H7 (cell line): Measurements from ENCODE around the gene SCN1A. TPM values are rescaled to one million over a fixed set of nuclear protein-coding genes. Genes with fewer than 3 reads are reported as not detected.
"Not testable (repeated sequence)": the region's sequence is repeated elsewhere in the genome, so short reads cannot be mapped to it uniquely, and the experiment has no call there.

Experiments
- DNase-seq: peaks from one replicate; pipeline ENCODE4 v3.0.0; 2012
- H3K27me3 ChIP-seq: 2 replicates; pipeline ENCODE4 v1.6.0; 2011; ENCODE audit warnings: mild to moderate bottlenecking, low read length; ENCODE audit not compliant: control insufficient read depth, insufficient read depth
- H3K36me3 ChIP-seq: replicated peaks from 2 replicates; pipeline ENCODE4 v1.5.1; 2011; ENCODE audit warnings: low read length; ENCODE audit not compliant: control insufficient read depth, insufficient read depth
- H3K4me3 ChIP-seq: 2 replicates; pipeline ENCODE4 v1.5.1; 2011; ENCODE audit warnings: low read depth, mild to moderate bottlenecking, control low read depth, low read length, moderate library complexity; ENCODE audit not compliant: insufficient read depth
- total RNA-seq: library from RNA; depleted of rRNA; stranded (reverse); fragments of >200 nt; shearing (Covaris generic); gene quantifications from 2 replicates; pipeline ENCODE4 v1.2.3, GENCODE V29; 2014

The SCN1A gene
- total RNA-seq, 1 experiment from 2014 or later, result 0.10 TPM

- no peak overlapping the region for H3K4me3 ChIP-seq
- H3K27me3 ChIP-seq, result no peaks in the 10 kb centered on the region
- no peaks in the 10 kb centered on the region for H3K36me3 ChIP-seq
- no peak for DNase-seq
These were observed 110.6 kb downstream of the SCN1A start for GRCh38 chr2:166017208-166017607.

- no peak for DNase-seq
- H3K4me3 ChIP-seq, result no peak overlapping the region
- H3K27me3 ChIP-seq, result no peaks in the 10 kb centered on the region
- no peaks in the 10 kb centered on the region for H3K36me3 ChIP-seq
These were observed 113.9 kb downstream of the SCN1A start for GRCh38 chr2:166013878-166014277.

- Histone ChIP-seq H3K36me3 (no peaks in the 10 kb centered on the region), H3K27me3 (no peaks in the 10 kb centered on the region), H3K4me3 (no peak overlapping the region)
- DNase-seq, result no peak
These were observed 116.2 kb downstream of the SCN1A start for GRCh38 chr2:166011660-166012059.

- no peak overlapping the region for H3K4me3 ChIP-seq
- no peak for DNase-seq
- no peaks in the 10 kb centered on the region for H3K36me3 ChIP-seq
- no peaks in the 10 kb centered on the region for H3K27me3 ChIP-seq
These were observed 127.4 kb downstream of the SCN1A start for GRCh38 chr2:166000401-166000800.

- no peak for DNase-seq
- H3K36me3 ChIP-seq, result no peaks in the 10 kb centered on the region
- H3K27me3 ChIP-seq, result no peaks in the 10 kb centered on the region
- no peak overlapping the region for H3K4me3 ChIP-seq
These were observed 137.0 kb downstream of the SCN1A start for GRCh38 chr2:165990846-165991245.

GRCh38 chr2:165989851-165990250 lies 138.0 kb downstream of the SCN1A start:
- DNase-seq, result no peak
- Histone ChIP-seq H3K36me3 (no peaks in the 10 kb centered on the region), H3K4me3 (no peak overlapping the region), H3K27me3 (no peaks in the 10 kb centered on the region)

GRCh38 chr2:165985120-165985519 lies 142.7 kb downstream of the SCN1A start:
- DNase-seq, result no peak
- Histone ChIP-seq H3K4me3 (no peak overlapping the region), H3K36me3 (no peaks in the 10 kb centered on the region), H3K27me3 (no peaks in the 10 kb centered on the region)

GRCh38 chr2:165972161-165972560 lies 155.7 kb downstream of the SCN1A start:
- H3K27me3 ChIP-seq, H3K4me3 ChIP-seq, H3K36me3 ChIP-seq, DNase-seq: not testable (repeated sequence)

GRCh38 chr2:165970663-165971062 lies 157.2 kb downstream of the SCN1A start:
- H3K27me3 ChIP-seq, result no peaks in the 10 kb centered on the region
- no peaks in the 10 kb centered on the region for H3K36me3 ChIP-seq
- DNase-seq, result no peak
- H3K4me3 ChIP-seq, result no peak overlapping the region

GRCh38 chr2:165969227-165969626 lies 158.6 kb downstream of the SCN1A start:
- no peaks in the 10 kb centered on the region for H3K27me3 ChIP-seq

GRCh38 chr2:165967746-165968145 lies 160.1 kb downstream of the SCN1A start:
- H3K4me3 ChIP-seq, result no peak overlapping the region
- no peak for DNase-seq
- H3K27me3 ChIP-seq, result no peaks in the 10 kb centered on the region
- no peaks in the 10 kb centered on the region for H3K36me3 ChIP-seq

More at GRCh38 chr2:165969227-165969626, 158.6 kb downstream of the SCN1A start:
- no peaks in the 10 kb centered on the region for H3K36me3 ChIP-seq
- no peak overlapping the region for H3K4me3 ChIP-seq
- no peak for DNase-seq

GRCh38 chr2:165961818-165962217 lies 166.0 kb downstream of the SCN1A start:
- no peak overlapping the region for H3K4me3 ChIP-seq
- H3K36me3 ChIP-seq, result no peaks in the 10 kb centered on the region
- DNase-seq, result no peak
- no peaks in the 10 kb centered on the region for H3K27me3 ChIP-seq

- no peak for DNase-seq
- Histone ChIP-seq H3K27me3 (no peaks in the 10 kb centered on the region), H3K36me3 (no peaks in the 10 kb centered on the region), H3K4me3 (no peak overlapping the region)
These were observed 168.4 kb downstream of the SCN1A start for GRCh38 chr2:165959371-165959770.

- DNase-seq, result no peak
- Histone ChIP-seq H3K4me3 (no peak overlapping the region), H3K36me3 (no peaks in the 10 kb centered on the region), H3K27me3 (no peaks in the 10 kb centered on the region)
These were observed 169.4 kb downstream of the SCN1A start for GRCh38 chr2:165958313-165958960.

- DNase-seq, result no peak
- no peaks in the 10 kb centered on the region for H3K36me3 ChIP-seq
These were observed 170.7 kb downstream of the SCN1A start for GRCh38 chr2:165957030-165957675.

More at GRCh38 chr2:165957030-165957675, 170.7 kb downstream of the SCN1A start:
- Histone ChIP-seq H3K4me3 (no peak overlapping the region; the same call in 1 of the 2 replicates), H3K27me3 (no peaks in the 10 kb centered on the region)
